ENCODE data around the gene SLX4IP.

Gene SLX4IP

GRCh38 chr20:10662151-10662550, 227.0 kb downstream of the SLX4IP start:
- TF ChIP-seq CTCF (IDR thresholded peaks at IDR 0.05; ENCODE audit: low read depth, low read length, missing control alignments), result no peak
- no peak overlapping the region for H3K4me3 ChIP-seq (replicated peaks; ENCODE audit: low read depth, low read length)
- DNase-seq (ENCODE audit: extremely low read depth, low read depth), result no peak

- no peak overlapping the region for H3K4me3 ChIP-seq (replicated peaks; ENCODE audit: low read depth, low read length)
- no peak for TF ChIP-seq CTCF (IDR thresholded peaks at IDR 0.05; ENCODE audit: low read depth, low read length, missing control alignments)
- no peak for DNase-seq (ENCODE audit: extremely low read depth, low read depth)
Measured at GRCh38 chr20:10662661-10663458, 227.8 kb downstream of the SLX4IP start.

GRCh38 chr20:10663756-10664155, 228.7 kb downstream of the SLX4IP start:
- no peak for DNase-seq (ENCODE audit: extremely low read depth, low read depth)
- no peak overlapping the region for H3K4me3 ChIP-seq (replicated peaks; ENCODE audit: low read depth, low read length)
- no peak for TF ChIP-seq CTCF (IDR thresholded peaks at IDR 0.05; ENCODE audit: low read depth, low read length, missing control alignments)

GRCh38 chr20:10665027-10665561, 230.0 kb downstream of the SLX4IP start:
- no peak overlapping the region for H3K4me3 ChIP-seq (replicated peaks; ENCODE audit: low read depth, low read length)
- no peak for DNase-seq (ENCODE audit: extremely low read depth, low read depth)
- no peak for TF ChIP-seq CTCF (IDR thresholded peaks at IDR 0.05; ENCODE audit: low read depth, low read length, missing control alignments)

- no peak for DNase-seq (ENCODE audit: extremely low read depth, low read depth)
- no peak overlapping the region for H3K4me3 ChIP-seq (replicated peaks; ENCODE audit: low read depth, low read length)
- no peak for TF ChIP-seq CTCF (IDR thresholded peaks at IDR 0.05; ENCODE audit: low read depth, low read length, missing control alignments)
Measured at GRCh38 chr20:10665791-10666190, 230.7 kb downstream of the SLX4IP start.

GRCh38 chr20:10666221-10667076, 231.3 kb downstream of the SLX4IP start:
- TF ChIP-seq CTCF (IDR thresholded peaks at IDR 0.05; ENCODE audit: low read depth, low read length, missing control alignments), result no peak
- no peak for DNase-seq (ENCODE audit: extremely low read depth, low read depth)
- no peak overlapping the region for H3K4me3 ChIP-seq (replicated peaks; ENCODE audit: low read depth, low read length)
